Osteoblast (primary cell): ENCODE data around the gene CHST9. TPM values are rescaled to one million over a fixed set of nuclear protein-coding genes. Genes with fewer than 3 reads are reported as not detected.

Source experiments
- DNase-seq: peaks from one replicate; pipeline ENCODE4 v3.0.0; 2011; ENCODE audit warnings: low spot score, mixed read lengths; ENCODE audit not compliant: insufficient read length; ENCODE audit errors: missing footprints
- H2AFZ ChIP-seq: 2 replicates; pipeline ENCODE4 v1.6.0; 2011; ENCODE audit warnings: mild to moderate bottlenecking, low read length
- H3K27ac ChIP-seq: 2 replicates; pipeline ENCODE4 v1.5.1; 2011; ENCODE audit warnings: mild to moderate bottlenecking, low read depth, low read length, moderate library complexity
- H3K27me3 ChIP-seq: 2 replicates; pipeline ENCODE4 v1.6.0; 2012; ENCODE audit warnings: mild to moderate bottlenecking, control low read depth, inconsistent platforms, low read length, moderate library complexity; ENCODE audit not compliant: insufficient read depth
- H3K36me3 ChIP-seq: 2 replicates; pipeline ENCODE4 v1.5.1; 2011; ENCODE audit warnings: mild to moderate bottlenecking, low read length, control low read depth, moderate library complexity; ENCODE audit not compliant: insufficient read depth
- H3K4me1 ChIP-seq: 2 replicates; pipeline ENCODE4 v1.5.1; 2011; ENCODE audit warnings: mild to moderate bottlenecking, low read length, control low read depth, moderate library complexity; ENCODE audit not compliant: insufficient read depth
- H3K4me2 ChIP-seq: 2 replicates; pipeline ENCODE4 v1.6.0; 2011; ENCODE audit warnings: mild to moderate bottlenecking, low read length; ENCODE audit not compliant: insufficient read depth
- H3K4me3 ChIP-seq: fragments of 200-600 bp; sonication (generic); 3 replicates; pipeline ENCODE4 v1.5.1; 2012; ENCODE audit warnings: mild to moderate bottlenecking, low read length, inconsistent platforms; ENCODE audit not compliant: insufficient read depth
- H3K79me2 ChIP-seq: 2 replicates; pipeline ENCODE4 v1.6.0; 2012; ENCODE audit warnings: mild to moderate bottlenecking, low read length, control low read depth, inconsistent platforms; ENCODE audit not compliant: insufficient read depth
- H3K9me3 ChIP-seq: 2 replicates; pipeline ENCODE4 v1.5.1; 2011; ENCODE audit warnings: low read depth, low read length, control low read depth
- H4K20me1 ChIP-seq: 2 replicates; pipeline ENCODE4 v1.6.0; 2012; ENCODE audit warnings: mild to moderate bottlenecking, low read length, control low read depth; ENCODE audit not compliant: insufficient read depth
- CTCF ChIP-seq: IDR thresholded peaks from 2 replicates; pipeline ENCODE4 v1.5.1; 2011; ENCODE audit warnings: mild to moderate bottlenecking, low read depth, low read length, moderate library complexity; ENCODE audit errors: extremely low read depth
- total RNA-seq: library from RNA; depleted of rRNA; stranded (reverse); fragments of >200 nt; gene quantifications from 2 replicates; pipeline ENCODE4 v1.2.3, GENCODE V29; 2012

CHST9 gene
- total RNA-seq, 1 donor = not detected

GRCh38 chr18:27008575-27008974 is 176.5 kb downstream of the CHST9 start:
- no peak for TF ChIP-seq CTCF
- Histone ChIP-seq H2AFZ (no peak overlapping the region), H3K27ac (no peak overlapping the region), H3K9me3 (no peaks in the 10 kb centered on the region), H3K4me2 (no peak overlapping the region), H3K79me2 (no peaks in the 10 kb centered on the region), H3K4me1 (no peaks in the 10 kb centered on the region), H3K4me3 (no peak overlapping the region), H4K20me1 (no peaks in the 10 kb centered on the region), H3K36me3 (no peaks in the 10 kb centered on the region), H3K27me3 (no peaks in the 10 kb centered on the region)
- DNase-seq = no peak

GRCh38 chr18:27007880-27008279 is 177.2 kb downstream of the CHST9 start:
- Histone ChIP-seq H3K27ac (no peak overlapping the region), H3K36me3 (no peaks in the 10 kb centered on the region), H4K20me1 (no peaks in the 10 kb centered on the region), H3K9me3 (no peaks in the 10 kb centered on the region), H3K4me2 (no peak overlapping the region), H3K4me1 (no peaks in the 10 kb centered on the region), H3K4me3 (no peak overlapping the region), H3K27me3 (no peaks in the 10 kb centered on the region), H3K79me2 (no peaks in the 10 kb centered on the region), H2AFZ (no peak overlapping the region)
- TF ChIP-seq CTCF = no peak
- DNase-seq = no peak

GRCh38 chr18:27005589-27005988 is 179.5 kb downstream of the CHST9 start:
- no peak for DNase-seq
- Histone ChIP-seq H3K27ac (no peak overlapping the region), H3K36me3 (no peaks in the 10 kb centered on the region), H3K79me2 (no peaks in the 10 kb centered on the region), H3K27me3 (no peaks in the 10 kb centered on the region), H3K4me1 (no peaks in the 10 kb centered on the region), H4K20me1 (no peaks in the 10 kb centered on the region), H2AFZ (no peak overlapping the region), H3K9me3 (no peaks in the 10 kb centered on the region), H3K4me3 (no peak overlapping the region), H3K4me2 (no peak overlapping the region)
- TF ChIP-seq CTCF = peak; percentile 33

- H4K20me1 ChIP-seq = no peaks in the 10 kb centered on the region
- H3K36me3 ChIP-seq = no peaks in the 10 kb centered on the region
- no peak overlapping the region for H3K4me3 ChIP-seq
- peak; percentile 36 for TF ChIP-seq CTCF
- H2AFZ ChIP-seq = no peak overlapping the region
- no peaks in the 10 kb centered on the region for H3K9me3 ChIP-seq
- H3K4me2 ChIP-seq = no peak overlapping the region
- no peak for DNase-seq
- H3K79me2 ChIP-seq = no peaks in the 10 kb centered on the region
- H3K27me3 ChIP-seq = no peaks in the 10 kb centered on the region
- no peak overlapping the region for H3K27ac ChIP-seq
- H3K4me1 ChIP-seq = no peaks in the 10 kb centered on the region
Observed at GRCh38 chr18:27004056-27004829, 180.9 kb downstream of the CHST9 start.
